GM12892 (cell line): Measurements from ENCODE around the gene GRM4.

Source experiments
- POLR2A ChIP-seq: IDR thresholded peaks from 2 replicates; pipeline ENCODE4 v1.6.1; 2011; ENCODE audit warnings: low read depth, low read length, control low read depth
- POLR2AphosphoS5 ChIP-seq: IDR thresholded peaks from 2 replicates; pipeline ENCODE4 v1.6.1; 2011; ENCODE audit warnings: low read depth, low read length, control low read depth

- TF ChIP-seq POLR2A, result no peak
- TF ChIP-seq POLR2AphosphoS5, result no peak
Measured at GRCh38 chr6:33993091-33993490, 152.8 kb downstream of the GRM4 start.
